Sigmoid colon (tissue), 7 donors: Measurements from ENCODE around the gene NCKAP5L. TPM values are rescaled to one million over a fixed set of nuclear protein-coding genes. Genes with fewer than 3 reads are reported as not detected.

ENCODE experiments used
- DNase-seq: peaks from one replicate; pipeline ENCODE4 v3.0.0-alpha.2; 2019
- H3K27ac ChIP-seq, 4 donors: fragments of 200-600 bp; sonication (generic); one replicate each; pipeline ENCODE4 v1.5.1; 2016 to 2019; ENCODE audit warnings: mild to moderate bottlenecking in 1 of 4
- H3K27me3 ChIP-seq, 3 donors: fragments of 200-600 bp; sonication (generic); one replicate each; pipeline ENCODE4 v1.5.1; 2019; ENCODE audit warnings: mild to moderate bottlenecking in 1 of 3
- H3K36me3 ChIP-seq, 4 donors: fragments of 200-600 bp; sonication (generic); one replicate each; pipeline ENCODE4 v1.5.1; 2016 to 2019
- H3K4me1 ChIP-seq, 4 donors: fragments of 200-600 bp; sonication (generic); one replicate each; pipeline ENCODE4 v1.5.1; 2017 to 2019
- H3K4me3 ChIP-seq, 4 donors: fragments of 200-600 bp; sonication (generic); one replicate each; pipeline ENCODE4 v1.5.1; 2017 to 2019; ENCODE audit warnings: mild to moderate bottlenecking in 2 of 4, moderate library complexity in 1 of 4
- H3K9me3 ChIP-seq, 4 donors: fragments of 200-600 bp in 3 of 4; sonication (generic) in 3 of 4; one replicate each; pipeline versions ENCODE4 v1.5.1 to v1.6.1; 2013 to 2019
- EP300 ChIP-seq, 4 donors: sonication (generic); formaldehyde crosslinking; IDR thresholded peaks; one replicate each; pipeline ENCODE4 v1.6.1; 2017; ENCODE audit warnings: antibody characterized with exemption in 4 of 4
- POLR2A ChIP-seq, 2 donors: fragments of 450-650 bp; IDR thresholded peaks; one replicate each; pipeline ENCODE4 v1.6.1; 2016; ENCODE audit warnings: antibody characterized with exemption in 2 of 2, mild to moderate bottlenecking in 2 of 2, moderate library complexity in 2 of 2
- POLR2AphosphoS5 ChIP-seq, 4 donors: sonication (generic); formaldehyde crosslinking; IDR thresholded peaks; one replicate each; pipeline ENCODE4 v1.6.1; 2017; ENCODE audit warnings: antibody characterized with exemption in 4 of 4
- WGBS, 2 donors: extraction: QIAGEN DNeasy Blood & Tissue Kit; methylation state at CpG; one replicate each; pipeline ENCODE4 v1.1.7; 2013; 5-methylcytosine and 5-hydroxymethylcytosine counted together
- intact Hi-C: fragments of 100-400 bp; cut with DNase I; formaldehyde crosslinking; loops from one replicate; pipeline ENCODE4 v1.15.1; 2023
- polyA plus RNA-seq, 3 donors: library from polyadenylated mRNA; stranded (reverse); fragments of 200-250 nt; gene quantifications; one replicate each; pipeline ENCODE4 v1.2.3, GENCODE V29; 2013
- total RNA-seq, 4 donors: library from RNA; depleted of rRNA; stranded (reverse); fragments of >200 nt; gene quantifications; one replicate each; pipeline ENCODE4 v1.1.0, GENCODE V29; 2016
- TF ChIP-seq, protein P1 (sequence below), 4 experiments: fragments of 450-650 bp in 3 of 4; fragments of 200-600 bp in 1 of 4; IDR thresholded peaks; one replicate each; pipeline ENCODE4 v1.5.1; 2016 to 2019; ENCODE audit warnings: antibody characterized with exemption in 4 of 4, mild to moderate bottlenecking in 3 of 4, moderate library complexity in 2 of 4
- donor health status: healthy with polysubstance abuse.
- donor health status: Bipolar disorder and iron deficiency.
- donor health status: healthy.

Gene NCKAP5L
- total and polyA plus RNA-seq, 7 donors: 0.92 to 23.3 (median 10.0) TPM

DNA sequence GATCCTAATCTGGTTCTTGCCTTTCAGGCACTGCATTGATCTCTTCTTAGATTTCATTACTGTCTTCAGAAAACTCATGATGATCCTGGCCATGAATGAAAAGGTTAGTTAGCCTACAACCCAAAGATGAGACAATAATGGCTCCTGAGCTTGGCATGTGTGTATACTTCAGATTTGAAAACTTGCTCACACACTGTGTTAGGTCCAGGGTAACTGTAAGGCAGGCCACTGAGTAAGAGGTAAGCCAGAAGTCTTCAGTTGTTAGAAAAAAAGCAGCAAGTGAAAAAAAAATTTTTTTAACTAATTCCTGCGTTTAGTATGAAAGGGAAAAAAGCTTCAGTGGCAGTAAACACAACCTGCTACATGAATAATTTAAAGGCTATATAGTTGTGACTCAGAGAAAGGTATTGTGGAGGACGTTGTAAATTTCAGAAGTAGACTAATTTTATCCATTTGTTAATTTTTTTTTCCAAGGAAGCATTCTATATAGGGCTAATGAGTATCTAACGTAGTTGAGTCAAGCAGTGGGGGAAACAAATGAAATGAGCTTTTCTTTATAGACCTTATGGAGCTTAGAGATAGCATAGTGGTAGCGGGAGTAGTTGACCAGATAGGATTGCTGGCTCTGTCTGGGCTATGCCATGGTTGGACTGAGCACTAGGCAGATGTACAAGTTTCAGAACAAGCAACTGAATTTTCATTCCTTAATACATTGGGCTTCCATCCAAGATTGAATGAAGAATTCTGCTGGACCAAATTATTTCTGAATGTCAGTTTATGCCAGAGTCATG is 66.3 kb downstream of the NCKAP5L start:
- Histone ChIP-seq H3K4me3 (no peak overlapping the region), H3K36me3 (peaks cover 46 to 84% (median 75%) of the 10 kb centered on the region in 4 donors), H3K27me3 (no peaks in the 10 kb centered on the region), H3K4me1 (no peaks in the 10 kb centered on the region), H3K27ac (no peak overlapping the region), H3K9me3 (no peaks in the 10 kb centered on the region)
- no peak for DNase-seq
- WGBS, 2 donors: 79 to 87% methylated on average over 4 of the region's 4 CpGs
- TF ChIP-seq, protein P1, sequence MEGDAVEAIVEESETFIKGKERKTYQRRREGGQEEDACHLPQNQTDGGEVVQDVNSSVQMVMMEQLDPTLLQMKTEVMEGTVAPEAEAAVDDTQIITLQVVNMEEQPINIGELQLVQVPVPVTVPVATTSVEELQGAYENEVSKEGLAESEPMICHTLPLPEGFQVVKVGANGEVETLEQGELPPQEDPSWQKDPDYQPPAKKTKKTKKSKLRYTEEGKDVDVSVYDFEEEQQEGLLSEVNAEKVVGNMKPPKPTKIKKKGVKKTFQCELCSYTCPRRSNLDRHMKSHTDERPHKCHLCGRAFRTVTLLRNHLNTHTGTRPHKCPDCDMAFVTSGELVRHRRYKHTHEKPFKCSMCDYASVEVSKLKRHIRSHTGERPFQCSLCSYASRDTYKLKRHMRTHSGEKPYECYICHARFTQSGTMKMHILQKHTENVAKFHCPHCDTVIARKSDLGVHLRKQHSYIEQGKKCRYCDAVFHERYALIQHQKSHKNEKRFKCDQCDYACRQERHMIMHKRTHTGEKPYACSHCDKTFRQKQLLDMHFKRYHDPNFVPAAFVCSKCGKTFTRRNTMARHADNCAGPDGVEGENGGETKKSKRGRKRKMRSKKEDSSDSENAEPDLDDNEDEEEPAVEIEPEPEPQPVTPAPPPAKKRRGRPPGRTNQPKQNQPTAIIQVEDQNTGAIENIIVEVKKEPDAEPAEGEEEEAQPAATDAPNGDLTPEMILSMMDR (IDR thresholded peaks at IDR 0.05): no peak
- TF ChIP-seq POLR2A (IDR thresholded peaks at IDR 0.05): no peak
- no peak for TF ChIP-seq POLR2AphosphoS5 (IDR thresholded peaks at IDR 0.05)
- TF ChIP-seq EP300 (IDR thresholded peaks at IDR 0.05): no peak
- intact Hi-C loops: loop anchor here (5.0 kb wide), 1 partner anchor 80 kb away; the partner anchor contains the start of gene BCDIN3D

DNA sequence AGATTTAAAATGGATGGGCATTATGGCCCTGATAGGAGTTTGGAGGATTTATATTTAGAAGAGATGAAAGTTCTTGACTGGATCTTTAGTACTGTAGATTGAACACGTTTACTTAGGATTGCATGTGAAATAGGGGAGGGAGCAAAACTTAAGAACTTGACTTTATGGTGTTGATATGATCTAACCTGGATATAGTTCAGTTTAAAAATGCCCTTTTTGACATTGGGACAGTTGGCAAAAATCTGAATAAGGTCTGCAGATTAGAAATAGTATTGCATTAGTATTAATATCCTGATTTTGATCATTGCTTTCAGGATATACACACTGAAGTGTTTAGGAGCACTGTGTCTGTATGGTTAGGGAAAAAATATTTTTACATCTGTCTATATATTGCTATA is 77.2 kb downstream of the NCKAP5L start:
- DNase-seq: no peak
- Histone ChIP-seq H3K4me1 (peaks cover 0 to 84% (median 76%) of the 10 kb centered on the region in 4 donors), H3K9me3 (no peaks in the 10 kb centered on the region), H3K4me3 (no peak overlapping the region), H3K27ac (peak overlapping the region in 2 of 4 donors; percentile 1 to 6), H3K27me3 (no peaks in the 10 kb centered on the region), H3K36me3 (peaks cover 13 to 36% (median 30%) of the 10 kb centered on the region in 4 donors)
- WGBS, 2 donors: 7 to 34% methylated on average over 1 of the region's 1 CpG
- TF ChIP-seq, protein P1 (IDR thresholded peaks at IDR 0.05): no peak
- no peak for TF ChIP-seq EP300 (IDR thresholded peaks at IDR 0.05)
- no peak for TF ChIP-seq POLR2AphosphoS5 (IDR thresholded peaks at IDR 0.05)
- TF ChIP-seq POLR2A (IDR thresholded peaks at IDR 0.05): no peak
- intact Hi-C loops: no loop called here

DNA sequence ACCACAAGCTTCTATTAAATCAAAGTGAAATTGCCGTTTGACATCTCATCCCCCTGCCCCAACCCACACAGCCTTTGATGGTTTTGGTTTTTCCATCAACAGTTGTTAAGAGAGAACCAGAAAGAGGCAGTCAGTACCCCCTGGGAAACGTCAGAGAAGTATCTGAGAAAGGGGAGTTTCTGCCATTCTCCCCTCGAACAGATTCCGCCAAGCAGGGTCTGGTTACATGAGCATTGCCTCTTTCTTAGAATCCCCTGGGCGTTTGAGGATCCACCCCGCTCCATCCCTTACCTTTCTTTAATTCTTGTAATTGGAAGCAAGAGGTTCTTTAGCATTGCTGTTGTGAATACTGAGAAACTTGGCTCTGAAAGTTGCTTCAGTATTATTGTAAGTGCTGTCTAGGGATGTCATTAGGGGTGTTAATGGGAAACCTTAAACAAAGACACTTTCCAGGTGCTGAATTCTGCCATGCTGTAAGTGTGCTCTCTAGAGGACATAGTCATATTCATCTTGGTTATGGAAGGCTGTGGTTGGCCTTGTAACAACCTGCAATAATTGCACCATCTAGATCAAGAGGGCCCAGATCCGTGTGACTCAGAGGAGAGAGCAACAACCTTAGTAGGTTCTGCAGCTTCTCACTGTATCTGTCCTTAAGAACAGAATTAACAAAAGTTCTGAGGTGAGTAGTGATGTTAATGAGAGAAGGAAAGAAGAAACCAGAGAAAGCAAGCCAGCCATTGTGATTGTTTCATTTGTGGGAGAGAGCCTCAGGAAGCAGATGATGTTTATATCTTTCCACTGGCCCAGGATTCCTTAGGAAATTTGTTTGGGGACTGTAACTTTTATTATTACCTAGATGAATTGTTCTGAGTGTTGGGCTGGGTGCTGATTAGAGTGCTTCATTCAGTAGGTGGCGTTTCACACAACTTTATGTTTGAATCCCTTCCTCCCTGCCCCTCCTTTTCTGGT is 77.9 kb downstream of the NCKAP5L start:
- no peak for TF ChIP-seq POLR2AphosphoS5 (IDR thresholded peaks at IDR 0.05)
- TF ChIP-seq, protein P1 (IDR thresholded peaks at IDR 0.05): no peak
- TF ChIP-seq EP300 (IDR thresholded peaks at IDR 0.05): no peak
- TF ChIP-seq POLR2A (IDR thresholded peaks at IDR 0.05): no peak
- H3K27me3 ChIP-seq: no peaks in the 10 kb centered on the region
- DNase-seq: no peak
- H3K27ac ChIP-seq: peak overlapping the region in 2 of 4 donors; percentile 1 to 6
- WGBS, 2 donors: 47 to 63% methylated on average over 8 of the region's 8 CpGs
- no peaks in the 10 kb centered on the region for H3K9me3 ChIP-seq
- peaks cover 13 to 29% (median 23%) of the 10 kb centered on the region in 4 donors for H3K36me3 ChIP-seq
- no peak overlapping the region for H3K4me3 ChIP-seq
- intact Hi-C loops: no loop called here
- H3K4me1 ChIP-seq: peaks cover 0 to 90% (median 80%) of the 10 kb centered on the region in 4 donors

DNA sequence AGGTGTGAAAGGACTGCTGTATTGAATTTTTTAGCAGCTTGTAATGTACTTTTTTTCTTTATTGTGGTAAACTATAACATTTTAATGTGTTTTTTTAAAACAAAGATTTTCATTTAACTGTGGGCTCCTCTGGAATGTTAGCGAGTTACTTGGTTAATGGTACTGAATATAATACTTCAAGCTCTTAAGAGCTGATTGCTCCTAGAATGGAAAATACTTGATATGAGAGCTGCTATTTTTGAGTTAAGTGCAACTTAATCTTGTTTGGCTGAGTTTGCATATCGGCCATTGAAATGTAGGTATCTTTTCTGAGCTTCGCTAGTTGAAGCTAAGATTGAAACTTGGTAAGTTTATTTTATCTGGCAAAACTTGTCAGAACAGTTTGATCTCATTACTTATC is 79.4 kb downstream of the NCKAP5L start:
- peaks cover 0 to 91% (median 87%) of the 10 kb centered on the region in 4 donors for H3K4me1 ChIP-seq
- no peaks in the 10 kb centered on the region for H3K9me3 ChIP-seq
- no peak overlapping the region for H3K27ac ChIP-seq
- DNase-seq: no peak
- 75 to 76% methylated on average over 3 of the region's 3 CpGs for WGBS, 2 donors
- intact Hi-C loops: no loop called here
- TF ChIP-seq POLR2A (IDR thresholded peaks at IDR 0.05): no peak
- TF ChIP-seq EP300 (IDR thresholded peaks at IDR 0.05): no peak
- no peak for TF ChIP-seq POLR2AphosphoS5 (IDR thresholded peaks at IDR 0.05)
- TF ChIP-seq, protein P1 (IDR thresholded peaks at IDR 0.05): no peak
- H3K4me3 ChIP-seq: no peak overlapping the region
- H3K36me3 ChIP-seq: peaks cover 10 to 14% (median 12%) of the 10 kb centered on the region in 4 donors
- H3K27me3 ChIP-seq: no peaks in the 10 kb centered on the region
